ENCODE measurements around the gene GPR157. TPM values are rescaled to one million over a fixed set of nuclear protein-coding genes. Genes with fewer than 3 reads are reported as not detected.

The GPR157 gene
- total and polyA plus RNA-seq, 2 of the 13 experiments (the other 11 are each of a cell fraction or from before 2014, with no cell fraction given): 10.1 to 19.2 TPM

DNA sequence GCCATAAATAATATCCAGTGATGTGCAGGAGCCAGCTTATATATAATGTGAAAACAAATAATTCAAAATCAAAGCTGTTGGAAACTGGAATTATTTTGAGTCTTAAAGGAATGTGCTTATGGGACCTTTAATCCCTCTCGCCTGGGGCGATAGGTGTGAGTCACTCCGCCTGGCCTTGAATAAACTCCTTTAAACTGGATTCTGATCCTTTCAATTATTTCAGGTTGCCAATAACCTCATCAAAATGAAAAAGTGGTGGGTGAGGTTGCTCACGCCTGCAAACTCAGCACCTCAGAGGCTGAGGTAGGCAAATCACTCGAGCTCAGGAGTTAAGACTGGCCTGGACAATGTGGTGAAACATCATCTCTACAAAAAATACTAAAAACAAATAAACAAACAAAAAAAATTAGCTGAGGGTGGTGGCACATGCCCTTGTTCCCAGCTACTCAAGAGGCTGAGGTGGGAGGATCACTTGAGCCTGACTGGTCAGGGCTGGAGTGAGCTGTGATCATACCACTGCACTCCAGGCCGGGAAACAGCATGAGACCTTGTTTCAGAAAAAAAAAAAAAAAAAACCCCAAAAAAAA, 48.1 kb downstream of the GPR157 start:
- 30% methylated on average over 6 of the region's 6 CpGs for WGBS (ENCODE audit: low lambda C conversion rate)
- ChIA-PET CTCF (ENCODE audit: low intra/inter-chr PET ratio, low total read pairs) (no interaction called here), POLR2A (no interaction called here)
- H3K9ac ChIP-seq (ENCODE audit: insufficient read depth, low read depth, low read length): no peak overlapping the region
- H4K20me1 ChIP-seq (ENCODE audit: insufficient read depth, low read length): no peaks in the 10 kb centered on the region
- FAIRE-seq (no peak), DNase-seq (ENCODE audit: low spot score) (no peak), ATAC-seq (no peak)
- H3K79me2 ChIP-seq (ENCODE audit: insufficient read depth, low read length): no peaks in the 10 kb centered on the region
- H3K27ac ChIP-seq (ENCODE audit: extremely low read length, insufficient read depth, low read length): no peak overlapping the region
- no peak overlapping the region for H3K4me3 ChIP-seq (replicated peaks in 1 of 3; ENCODE audit: insufficient read depth in 1 of 3, low read depth in 2 of 3, low read length in 3 of 3)
- H3K4me2 ChIP-seq (ENCODE audit: low read depth, low read length): no peak overlapping the region
- intact Hi-C loops (cut with micrococcal nuclease; ENCODE audit: unreplicated experiment) (no loop called here), in situ Hi-C loops (cut with HindIII; ENCODE audit: extremely low pct_ligation_motif_present, low pct_unique_long_range_greater_than_20kb) (no loop called here)
- H3K9me3 ChIP-seq (ENCODE audit: low read length): no peaks in the 10 kb centered on the region
- peaks cover 12% of the 10 kb centered on the region for H3K4me1 ChIP-seq (ENCODE audit: insufficient read depth, low read length)
- BruUV-seq (replicated peaks): no TSS peak
- H2AFZ ChIP-seq (ENCODE audit: low read length): no peak overlapping the region
- H3K27me3 ChIP-seq (ENCODE audit: control insufficient read depth in 1 of 2, insufficient read depth in 2 of 2, low read length in 2 of 2): peaks cover 0 to 43% of the 10 kb centered on the region in 2 experiments; a peak in 2 of 5 replicates
- H3K36me3 ChIP-seq (replicated peaks in 1 of 2; ENCODE audit: control insufficient read depth in 1 of 2, insufficient read depth in 2 of 2, low read length in 2 of 2): no peaks in the 10 kb centered on the region
- TF ChIP-seq, protein P1, sequence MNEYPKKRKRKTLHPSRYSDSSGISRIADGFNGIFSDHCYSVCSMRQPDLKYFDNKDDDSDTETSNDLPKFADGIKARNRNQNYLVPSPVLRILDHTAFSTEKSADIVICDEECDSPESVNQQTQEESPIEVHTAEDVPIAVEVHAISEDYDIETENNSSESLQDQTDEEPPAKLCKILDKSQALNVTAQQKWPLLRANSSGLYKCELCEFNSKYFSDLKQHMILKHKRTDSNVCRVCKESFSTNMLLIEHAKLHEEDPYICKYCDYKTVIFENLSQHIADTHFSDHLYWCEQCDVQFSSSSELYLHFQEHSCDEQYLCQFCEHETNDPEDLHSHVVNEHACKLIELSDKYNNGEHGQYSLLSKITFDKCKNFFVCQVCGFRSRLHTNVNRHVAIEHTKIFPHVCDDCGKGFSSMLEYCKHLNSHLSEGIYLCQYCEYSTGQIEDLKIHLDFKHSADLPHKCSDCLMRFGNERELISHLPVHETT (CRISPR knock-in tag; conservative IDR thresholded peaks at IDR 0.05): no peak
- no peak for TF ChIP-seq SNAPC2 (CRISPR knock-in tag; IDR thresholded peaks at IDR 0.05)
- TF ChIP-seq, protein P2, sequence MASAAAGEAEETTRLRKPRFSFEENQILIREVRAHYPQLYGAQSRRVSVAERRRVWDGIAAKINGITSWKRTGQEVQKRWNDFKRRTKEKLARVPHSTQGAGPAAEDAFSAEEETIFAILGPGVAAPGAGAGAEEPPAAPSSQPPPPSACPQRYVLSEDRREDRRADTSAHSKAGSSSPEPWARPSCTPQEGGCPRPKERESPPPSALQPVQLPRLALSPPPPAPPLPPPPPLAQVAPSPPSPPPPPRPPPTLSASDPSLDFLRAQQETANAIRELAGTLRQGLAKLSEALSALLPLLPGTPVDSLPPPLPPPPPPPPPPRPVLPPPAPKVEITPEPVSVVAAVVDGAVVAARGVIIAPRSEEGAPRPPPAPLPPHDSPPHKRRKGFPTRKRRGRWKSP (CRISPR knock-in tag; IDR thresholded peaks at IDR 0.05): no peak
- no peak for TF ChIP-seq ZNF720 (CRISPR knock-in tag; IDR thresholded peaks at IDR 0.05)
- TF ChIP-seq, protein P3, sequence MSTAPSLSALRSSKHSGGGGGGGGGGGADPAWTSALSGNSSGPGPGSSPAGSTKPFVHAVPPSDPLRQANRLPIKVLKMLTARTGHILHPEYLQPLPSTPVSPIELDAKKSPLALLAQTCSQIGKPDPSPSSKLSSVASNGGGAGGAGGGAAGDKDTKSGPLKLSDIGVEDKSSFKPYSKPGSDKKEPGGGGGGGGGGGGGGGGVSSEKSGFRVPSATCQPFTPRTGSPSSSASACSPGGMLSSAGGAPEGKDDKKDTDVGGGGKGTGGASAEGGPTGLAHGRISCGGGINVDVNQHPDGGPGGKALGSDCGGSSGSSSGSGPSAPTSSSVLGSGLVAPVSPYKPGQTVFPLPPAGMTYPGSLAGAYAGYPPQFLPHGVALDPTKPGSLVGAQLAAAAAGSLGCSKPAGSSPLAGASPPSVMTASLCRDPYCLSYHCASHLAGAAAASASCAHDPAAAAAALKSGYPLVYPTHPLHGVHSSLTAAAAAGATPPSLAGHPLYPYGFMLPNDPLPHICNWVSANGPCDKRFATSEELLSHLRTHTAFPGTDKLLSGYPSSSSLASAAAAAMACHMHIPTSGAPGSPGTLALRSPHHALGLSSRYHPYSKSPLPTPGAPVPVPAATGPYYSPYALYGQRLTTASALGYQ (CRISPR knock-in tag; IDR thresholded peaks at IDR 0.05): no peak
- no peak for TF ChIP-seq PHF20 (CRISPR knock-in tag; IDR thresholded peaks at IDR 0.05)
- TF ChIP-seq, protein P4, sequence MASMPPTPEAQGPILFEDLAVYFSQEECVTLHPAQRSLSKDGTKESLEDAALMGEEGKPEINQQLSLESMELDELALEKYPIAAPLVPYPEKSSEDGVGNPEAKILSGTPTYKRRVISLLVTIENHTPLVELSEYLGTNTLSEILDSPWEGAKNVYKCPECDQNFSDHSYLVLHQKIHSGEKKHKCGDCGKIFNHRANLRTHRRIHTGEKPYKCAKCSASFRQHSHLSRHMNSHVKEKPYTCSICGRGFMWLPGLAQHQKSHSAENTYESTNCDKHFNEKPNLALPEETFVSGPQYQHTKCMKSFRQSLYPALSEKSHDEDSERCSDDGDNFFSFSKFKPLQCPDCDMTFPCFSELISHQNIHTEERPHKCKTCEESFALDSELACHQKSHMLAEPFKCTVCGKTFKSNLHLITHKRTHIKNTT (CRISPR knock-in tag; IDR thresholded peaks at IDR 0.05): no peak
- TF ChIP-seq, protein P5, sequence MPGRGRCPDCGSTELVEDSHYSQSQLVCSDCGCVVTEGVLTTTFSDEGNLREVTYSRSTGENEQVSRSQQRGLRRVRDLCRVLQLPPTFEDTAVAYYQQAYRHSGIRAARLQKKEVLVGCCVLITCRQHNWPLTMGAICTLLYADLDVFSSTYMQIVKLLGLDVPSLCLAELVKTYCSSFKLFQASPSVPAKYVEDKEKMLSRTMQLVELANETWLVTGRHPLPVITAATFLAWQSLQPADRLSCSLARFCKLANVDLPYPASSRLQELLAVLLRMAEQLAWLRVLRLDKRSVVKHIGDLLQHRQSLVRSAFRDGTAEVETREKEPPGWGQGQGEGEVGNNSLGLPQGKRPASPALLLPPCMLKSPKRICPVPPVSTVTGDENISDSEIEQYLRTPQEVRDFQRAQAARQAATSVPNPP (CRISPR knock-in tag; IDR thresholded peaks at IDR 0.05): no peak
- no peak for TF ChIP-seq RFX5 (IDR thresholded peaks at IDR 0.05; ENCODE audit: low read depth, low read length)
- TF ChIP-seq, protein P6, sequence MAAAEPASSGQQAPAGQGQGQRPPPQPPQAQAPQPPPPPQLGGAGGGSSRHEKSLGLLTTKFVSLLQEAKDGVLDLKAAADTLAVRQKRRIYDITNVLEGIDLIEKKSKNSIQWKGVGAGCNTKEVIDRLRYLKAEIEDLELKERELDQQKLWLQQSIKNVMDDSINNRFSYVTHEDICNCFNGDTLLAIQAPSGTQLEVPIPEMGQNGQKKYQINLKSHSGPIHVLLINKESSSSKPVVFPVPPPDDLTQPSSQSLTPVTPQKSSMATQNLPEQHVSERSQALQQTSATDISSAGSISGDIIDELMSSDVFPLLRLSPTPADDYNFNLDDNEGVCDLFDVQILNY (CRISPR knock-in tag; conservative IDR thresholded peaks at IDR 0.05): no peak
- TF ChIP-seq, protein P7, sequence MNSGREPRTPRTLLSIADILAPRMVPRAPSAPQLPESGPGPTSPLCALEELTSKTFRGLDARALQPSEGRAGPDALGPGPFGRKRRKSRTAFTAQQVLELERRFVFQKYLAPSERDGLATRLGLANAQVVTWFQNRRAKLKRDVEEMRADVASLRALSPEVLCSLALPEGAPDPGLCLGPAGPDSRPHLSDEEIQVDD (CRISPR knock-in tag; IDR thresholded peaks at IDR 0.05; ENCODE audit: borderline replicate concordance): no peak
- TF ChIP-seq, protein P8, sequence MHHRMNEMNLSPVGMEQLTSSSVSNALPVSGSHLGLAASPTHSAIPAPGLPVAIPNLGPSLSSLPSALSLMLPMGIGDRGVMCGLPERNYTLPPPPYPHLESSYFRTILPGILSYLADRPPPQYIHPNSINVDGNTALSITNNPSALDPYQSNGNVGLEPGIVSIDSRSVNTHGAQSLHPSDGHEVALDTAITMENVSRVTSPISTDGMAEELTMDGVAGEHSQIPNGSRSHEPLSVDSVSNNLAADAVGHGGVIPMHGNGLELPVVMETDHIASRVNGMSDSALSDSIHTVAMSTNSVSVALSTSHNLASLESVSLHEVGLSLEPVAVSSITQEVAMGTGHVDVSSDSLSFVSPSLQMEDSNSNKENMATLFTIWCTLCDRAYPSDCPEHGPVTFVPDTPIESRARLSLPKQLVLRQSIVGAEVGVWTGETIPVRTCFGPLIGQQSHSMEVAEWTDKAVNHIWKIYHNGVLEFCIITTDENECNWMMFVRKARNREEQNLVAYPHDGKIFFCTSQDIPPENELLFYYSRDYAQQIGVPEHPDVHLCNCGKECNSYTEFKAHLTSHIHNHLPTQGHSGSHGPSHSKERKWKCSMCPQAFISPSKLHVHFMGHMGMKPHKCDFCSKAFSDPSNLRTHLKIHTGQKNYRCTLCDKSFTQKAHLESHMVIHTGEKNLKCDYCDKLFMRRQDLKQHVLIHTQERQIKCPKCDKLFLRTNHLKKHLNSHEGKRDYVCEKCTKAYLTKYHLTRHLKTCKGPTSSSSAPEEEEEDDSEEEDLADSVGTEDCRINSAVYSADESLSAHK (CRISPR knock-in tag; IDR thresholded peaks at IDR 0.05; ENCODE audit: borderline replicate concordance): no peak
- no peak for TF ChIP-seq ELF4 (CRISPR knock-in tag; IDR thresholded peaks at IDR 0.05; ENCODE audit: borderline replicate concordance)

Measured in HepG2 (cell line).